ELF-1 (cell line): ENCODE results near the gene VMO1.
"Not testable (repeated sequence)": the region's sequence is repeated elsewhere in the genome, so short reads cannot be mapped to it uniquely, and the experiment has no call there.

Experiments used
- DNase-seq: peaks from one replicate; pipeline ENCODE4 v3.0.0-alpha.2; 2016; ENCODE audit warnings: low read depth, low spot score

Gene VMO1, protein sequence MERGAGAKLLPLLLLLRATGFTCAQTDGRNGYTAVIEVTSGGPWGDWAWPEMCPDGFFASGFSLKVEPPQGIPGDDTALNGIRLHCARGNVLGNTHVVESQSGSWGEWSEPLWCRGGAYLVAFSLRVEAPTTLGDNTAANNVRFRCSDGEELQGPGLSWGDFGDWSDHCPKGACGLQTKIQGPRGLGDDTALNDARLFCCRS

DNA sequence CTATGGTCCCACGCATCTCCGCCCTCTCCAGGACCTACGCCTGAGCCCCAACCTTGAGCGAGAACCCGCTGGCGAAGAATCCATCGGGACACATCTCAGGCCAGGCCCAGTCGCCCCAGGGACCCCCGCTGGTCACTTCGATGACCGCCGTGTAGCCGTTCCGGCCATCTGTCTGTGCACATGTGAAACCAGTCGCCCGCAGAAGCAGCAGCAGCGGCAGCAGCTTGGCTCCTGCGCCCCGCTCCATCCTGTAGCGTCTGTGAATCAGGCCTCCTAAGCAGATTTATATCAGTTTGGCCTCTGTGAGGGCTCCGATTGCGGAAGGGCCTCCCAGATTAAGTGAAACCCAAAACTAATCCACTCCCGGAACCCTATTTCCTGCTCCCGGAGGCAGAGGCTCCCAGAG lies at the start of gene VMO1:
Gene VMO1 (minus strand): TSS at position 259 of the 406 bp plus-strand sequence. CDS start 12 bp downstream, at position 247.
- peak; percentile 37 for DNase-seq

DNA sequence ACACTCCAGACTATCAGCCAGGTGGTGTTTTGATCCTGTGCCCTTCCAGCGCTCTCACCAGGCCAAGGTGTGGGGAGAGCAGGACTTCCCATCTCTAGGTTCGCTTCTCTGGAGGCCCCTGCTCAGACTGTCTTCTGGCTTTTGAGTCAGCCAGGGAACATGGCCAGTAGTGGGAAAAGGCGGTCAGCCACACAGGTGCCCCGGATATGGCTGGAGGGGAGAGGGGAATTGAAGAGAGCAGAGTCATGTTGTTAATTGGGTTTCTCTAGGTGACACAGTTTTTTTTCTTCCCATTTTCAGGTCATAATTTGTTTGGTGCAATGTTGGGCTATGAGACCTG lies 48.5 kb upstream of the VMO1 start:
- no peak for DNase-seq

DNA sequence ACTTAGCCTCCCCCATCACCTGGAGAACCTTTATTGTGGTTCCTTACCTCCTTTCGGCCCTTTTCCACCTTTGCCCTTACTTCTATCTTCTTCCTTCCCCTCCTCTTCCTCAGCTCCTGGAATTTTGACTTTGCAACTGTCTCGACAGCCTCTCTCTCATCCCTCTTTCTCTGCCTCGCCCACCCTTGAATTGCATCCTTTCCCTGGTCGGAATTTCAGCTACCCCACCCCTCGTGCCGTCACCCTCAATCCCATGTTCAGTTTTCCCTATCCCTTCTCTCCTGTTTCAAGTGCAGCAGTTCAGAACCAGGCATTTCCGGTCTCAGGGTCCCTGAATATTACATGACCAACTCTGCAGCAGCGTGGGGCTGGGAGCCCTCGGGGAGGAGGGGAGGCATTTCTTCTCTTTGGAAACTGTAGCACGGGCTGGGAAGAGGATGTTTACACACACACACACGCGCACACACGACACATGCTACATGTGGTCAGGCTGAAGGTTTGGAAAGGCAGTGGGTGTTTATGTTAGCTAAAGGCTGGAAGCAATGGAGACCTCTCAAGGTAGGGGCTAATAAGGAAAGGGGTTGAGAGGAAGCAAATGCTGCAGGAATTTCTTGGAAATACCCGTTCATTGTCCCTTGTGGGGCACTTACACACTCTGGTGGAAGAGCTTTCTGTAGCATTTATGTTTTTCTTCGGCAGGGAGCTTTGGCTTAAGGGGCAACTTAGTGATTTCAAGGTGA lies 47.9 kb upstream of the VMO1 start:
- peak; percentile 45 for DNase-seq

DNA sequence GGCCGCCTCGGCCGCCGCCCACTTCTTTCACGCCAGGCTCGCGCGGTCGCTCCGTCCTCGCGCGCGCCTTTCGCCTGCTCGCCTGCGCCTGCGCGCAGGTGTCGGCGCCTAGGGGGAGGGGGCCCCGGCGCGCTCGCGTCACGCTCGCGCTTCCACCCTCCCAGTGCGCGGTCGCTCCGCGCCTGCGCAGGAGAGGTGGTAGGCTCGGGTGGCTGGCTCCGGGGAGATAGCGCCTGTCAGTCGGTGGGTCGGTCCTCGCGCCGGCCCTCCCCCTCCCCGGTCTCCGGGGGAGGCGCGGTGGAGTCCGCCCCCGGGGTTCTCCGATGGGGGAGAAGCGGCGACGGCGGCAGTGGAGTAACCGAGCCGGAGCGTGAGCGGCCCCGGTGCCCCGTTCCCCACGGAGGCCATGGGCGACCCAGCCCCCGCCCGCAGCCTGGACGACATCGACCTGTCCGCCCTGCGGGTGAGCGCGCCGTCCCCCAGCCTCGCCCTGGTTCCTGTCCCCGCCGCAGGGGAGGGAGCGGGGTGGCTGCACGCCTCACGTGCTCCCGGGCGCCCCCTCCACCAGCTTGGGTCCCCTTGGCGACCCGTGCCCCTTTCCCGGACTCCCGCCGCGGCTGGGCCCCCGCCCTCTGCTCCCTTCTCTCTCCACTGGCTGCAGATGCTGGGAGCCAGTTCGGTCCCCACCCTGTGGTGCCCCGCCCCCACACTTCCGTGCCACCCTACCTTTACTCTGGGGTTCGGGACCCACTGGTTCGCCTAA lies 47.2 kb upstream of the VMO1 start, which contains the start of gene MINK1:
Gene MINK1 (plus strand): TSS at position 163 of the 763 bp plus-strand sequence. CDS start 244 bp downstream, at position 407.
- peak; percentile 93 for DNase-seq

DNA sequence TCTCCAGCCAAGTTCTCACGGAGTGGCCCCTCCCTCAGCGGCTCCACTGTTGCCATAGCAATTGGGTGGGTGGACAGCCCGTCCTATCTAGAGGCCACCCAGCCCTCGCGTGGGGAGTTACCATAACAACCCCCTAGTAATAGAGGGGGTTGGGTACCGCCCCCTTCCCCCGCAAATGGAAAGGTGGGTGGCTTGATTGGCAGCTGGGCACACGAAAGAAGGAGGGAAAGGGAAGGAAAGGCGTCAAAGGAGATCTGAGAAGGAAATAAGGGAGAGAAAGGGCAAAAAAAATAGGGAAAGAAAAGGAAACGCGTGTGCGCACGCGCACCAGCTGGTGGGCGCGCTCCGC lies 46.6 kb upstream of the VMO1 start:
- not testable (repeated sequence) for DNase-seq

DNA sequence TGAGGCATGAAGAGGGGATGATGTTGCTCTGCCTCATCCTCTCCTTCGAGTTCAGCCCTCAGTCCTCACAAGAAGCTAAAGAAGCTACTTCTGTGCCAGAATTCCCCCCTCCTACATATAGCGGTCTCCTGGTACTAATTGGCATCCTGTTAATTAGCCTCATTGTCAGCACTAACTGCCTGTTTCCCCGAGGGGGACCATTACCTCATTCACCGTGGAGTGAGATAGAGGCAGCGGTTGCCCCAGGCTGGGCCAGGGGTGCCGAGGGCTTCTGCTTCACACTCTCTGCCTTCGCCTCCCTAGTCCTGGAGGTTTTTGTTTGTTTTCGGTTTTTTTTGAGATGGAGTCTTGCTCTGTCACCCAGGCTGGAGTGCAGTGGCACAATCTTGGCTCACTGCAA lies 41.2 kb upstream of the VMO1 start:
- DNase-seq, result peak; percentile 78

DNA sequence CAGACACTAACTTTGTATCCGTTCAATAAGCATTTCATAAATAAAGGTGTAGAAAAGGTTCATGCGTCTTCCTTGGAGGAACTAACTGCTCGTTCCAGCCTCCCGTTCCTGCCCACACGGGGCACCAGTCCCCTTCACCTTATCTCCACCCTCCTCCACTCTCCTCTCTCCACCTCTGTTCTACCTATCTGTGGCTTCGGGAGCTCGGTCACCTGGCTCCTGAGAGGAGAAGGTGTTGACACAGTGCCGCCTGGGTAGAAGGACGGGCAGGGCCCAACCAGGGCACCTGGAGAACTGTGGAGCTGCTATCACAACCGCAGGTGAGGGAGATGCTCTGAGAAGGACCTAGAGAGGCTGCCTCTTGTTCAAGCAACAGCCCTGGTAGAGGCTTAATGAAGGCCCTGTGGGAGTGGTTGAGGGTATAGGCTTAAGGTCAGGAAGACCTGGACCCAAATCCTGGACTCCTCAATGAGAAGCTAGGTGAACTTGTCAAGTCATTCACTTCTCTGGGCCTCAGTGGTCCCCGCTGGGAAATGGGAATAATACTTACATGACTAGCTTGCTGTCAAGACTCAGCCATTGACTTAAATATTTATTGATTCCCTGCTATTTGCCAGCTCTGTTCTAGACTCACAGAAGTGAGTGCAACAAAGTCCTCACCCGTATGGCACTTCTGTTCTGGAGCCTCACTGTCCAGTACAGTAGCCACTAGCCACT lies 37.4 kb upstream of the VMO1 start:
- DNase-seq, result no peak

DNA sequence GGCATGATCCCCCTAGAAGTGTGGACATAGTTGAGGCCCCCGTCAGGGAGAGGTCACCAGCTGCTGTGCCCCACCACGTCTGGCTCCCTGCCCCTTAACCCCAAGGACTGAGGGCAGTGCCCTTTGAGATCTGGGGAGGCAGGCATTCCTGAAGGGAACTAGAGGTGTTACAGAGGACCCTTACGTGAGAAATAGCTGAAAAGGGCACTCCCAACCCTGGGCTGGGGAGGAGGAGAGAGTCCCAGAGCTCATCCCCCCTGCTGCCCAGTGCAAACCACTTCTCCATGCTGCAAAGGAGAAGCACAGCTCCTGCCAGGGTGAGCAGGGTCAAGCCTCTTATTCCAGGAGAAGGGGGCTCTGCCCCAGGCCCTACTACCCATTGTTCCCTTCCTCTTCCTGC lies 36.7 kb upstream of the VMO1 start:
- no peak for DNase-seq

DNA sequence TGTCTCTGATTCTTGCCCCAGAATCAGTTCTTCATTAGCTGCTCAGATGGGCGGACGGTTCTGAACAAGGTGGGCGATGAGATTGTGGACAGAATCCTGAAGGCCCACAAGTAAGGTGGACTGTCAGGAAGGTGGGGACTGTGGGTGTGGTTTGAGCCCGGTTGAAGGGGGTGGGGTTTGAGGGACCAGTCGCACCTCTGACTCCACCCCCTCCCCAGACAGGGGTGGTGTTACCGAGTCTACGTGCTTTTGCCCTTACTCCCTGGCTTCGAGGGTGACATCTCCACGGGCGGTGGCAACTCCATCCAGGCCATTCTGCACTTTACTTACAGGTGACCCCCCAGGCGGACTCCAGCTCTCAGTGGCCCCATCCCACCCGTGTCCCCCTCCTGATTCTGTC lies 32.1 kb upstream of the VMO1 start:
- DNase-seq, result peak; percentile 19

DNA sequence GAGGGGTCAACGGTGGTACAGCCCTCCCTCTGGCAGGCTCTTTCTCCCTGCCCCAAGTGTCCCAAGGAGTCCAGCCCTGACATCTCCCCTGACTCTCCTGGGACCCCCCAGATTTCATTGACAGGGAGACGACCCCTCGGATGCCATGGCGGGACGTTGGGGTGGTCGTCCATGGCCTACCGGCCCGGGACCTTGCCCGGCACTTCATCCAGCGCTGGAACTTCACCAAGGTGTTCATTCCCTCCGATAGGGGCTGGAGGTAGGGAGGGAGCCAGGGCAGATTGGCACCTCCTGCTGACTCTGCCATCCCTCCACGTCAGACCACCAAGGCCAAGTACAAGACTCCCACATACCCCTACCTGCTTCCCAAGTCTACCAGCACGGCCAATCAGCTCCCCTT lies 30.7 kb upstream of the VMO1 start:
- DNase-seq, result no peak

DNA sequence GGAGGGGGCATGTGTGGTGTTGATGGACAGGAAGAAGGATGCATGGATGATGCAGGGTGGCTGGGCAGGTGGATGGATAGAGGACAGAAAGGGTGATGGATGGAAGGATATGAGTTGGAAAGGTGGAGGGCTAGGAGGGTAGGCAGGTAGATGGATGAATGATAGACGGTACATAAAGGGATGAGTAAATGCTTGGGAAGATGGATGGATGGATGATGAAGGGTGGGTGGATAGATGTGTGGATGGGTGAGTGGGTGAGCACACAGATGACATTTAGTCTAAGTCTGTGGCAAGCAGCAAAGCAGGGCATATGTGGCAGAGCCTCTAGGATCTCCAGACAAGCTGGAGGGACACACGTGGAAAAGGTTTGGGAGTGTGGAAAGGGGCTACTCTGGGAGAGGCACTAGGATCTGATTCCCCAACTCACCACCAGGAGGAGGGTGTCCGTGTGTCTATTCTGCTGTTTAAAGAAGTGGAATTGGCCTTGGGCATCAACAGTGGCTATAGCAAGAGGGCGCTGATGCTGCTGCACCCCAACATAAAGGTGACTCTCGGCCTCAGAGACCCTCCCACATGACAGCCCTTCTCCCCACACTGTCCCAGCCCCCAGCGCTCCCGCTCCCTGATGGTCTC lies 29.0 kb upstream of the VMO1 start:
- no peak for DNase-seq

DNA sequence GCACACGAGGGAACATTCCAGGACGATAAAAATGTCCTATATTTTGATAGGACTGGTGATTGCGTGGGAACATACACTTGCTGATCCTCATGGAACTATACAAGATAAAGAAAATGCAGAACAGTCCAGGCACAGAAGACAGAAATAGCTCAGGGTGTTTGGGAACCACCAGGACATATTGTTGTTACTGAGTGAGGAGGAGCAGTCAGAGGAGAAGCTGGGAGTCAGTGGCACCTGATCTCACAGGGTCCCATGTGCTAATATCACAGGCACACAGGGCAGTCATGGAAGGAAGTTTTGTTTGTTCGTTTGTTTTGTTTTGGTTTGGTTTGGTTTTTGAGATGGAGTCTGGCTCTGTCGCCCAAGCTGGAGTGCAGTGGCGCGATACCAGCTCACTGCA lies 26.5 kb upstream of the VMO1 start:
- no peak for DNase-seq

DNA sequence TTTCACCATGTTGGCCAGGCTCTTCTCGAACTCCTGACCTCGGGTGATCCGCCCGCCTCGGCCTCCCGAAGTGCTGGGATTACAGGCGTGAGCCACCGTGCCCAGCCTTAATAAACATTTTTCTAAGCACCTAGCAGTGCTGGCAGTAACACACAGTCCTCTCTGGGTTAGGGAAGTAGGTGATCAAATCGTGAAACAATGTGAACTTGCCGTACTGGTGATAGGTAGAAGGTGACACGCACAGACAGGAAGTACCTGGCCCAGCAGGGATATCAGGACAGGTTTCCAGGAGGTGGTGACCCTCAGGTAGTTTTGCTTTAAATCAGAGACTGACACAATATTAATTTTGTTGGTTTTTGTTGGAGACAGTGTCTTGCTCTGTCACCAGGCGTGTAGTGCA lies 25.3 kb upstream of the VMO1 start:
- no peak for DNase-seq

DNA sequence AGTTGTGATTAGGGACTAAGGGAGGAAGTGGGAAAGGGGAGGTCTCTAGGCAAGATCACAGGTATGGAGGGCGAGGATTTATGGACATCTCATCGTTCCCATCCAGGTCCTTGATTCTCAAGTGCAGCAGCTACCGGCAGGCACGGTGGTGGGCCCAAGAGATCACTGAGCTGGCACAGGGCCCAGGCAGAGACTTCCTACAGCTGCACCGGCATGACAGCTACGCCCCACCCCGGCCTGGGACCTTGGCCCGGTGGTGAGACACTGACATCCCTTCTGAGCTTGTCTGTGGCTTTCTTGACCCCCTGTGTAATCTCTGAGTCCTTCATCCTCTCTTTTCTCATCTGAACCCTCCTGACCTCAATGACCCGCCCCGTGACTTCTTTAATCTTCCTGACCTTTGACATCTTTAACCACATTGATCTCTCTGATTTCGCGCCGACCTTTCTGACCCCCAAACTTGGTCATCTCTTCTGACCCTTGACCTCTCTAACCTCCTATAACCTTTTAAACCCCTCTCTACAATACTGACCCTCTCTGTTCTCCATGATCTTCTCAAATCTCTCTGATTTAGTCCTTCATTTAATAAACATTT lies 24.6 kb upstream of the VMO1 start:
- no peak for DNase-seq

DNA sequence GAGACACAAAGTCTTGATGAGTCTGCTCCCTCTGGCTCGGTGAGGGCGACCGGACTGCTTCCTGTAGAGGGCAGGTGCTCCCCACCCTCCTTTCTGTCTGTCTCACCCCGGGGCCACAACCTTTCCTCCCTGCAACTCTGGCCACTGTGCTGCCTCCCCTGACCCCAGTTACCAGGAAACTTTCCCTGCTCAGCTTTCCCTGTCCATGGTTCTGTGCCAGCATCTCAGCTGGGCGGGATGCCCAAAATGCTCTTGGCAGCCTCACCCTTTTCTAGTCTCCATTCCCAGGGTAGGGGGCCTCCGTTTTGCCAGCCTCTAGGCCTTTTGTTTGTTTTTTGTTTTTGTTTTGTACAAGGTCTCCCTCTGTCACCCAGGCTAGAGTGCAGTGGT lies 22.2 kb upstream of the VMO1 start:
- DNase-seq, result peak; percentile 12

DNA sequence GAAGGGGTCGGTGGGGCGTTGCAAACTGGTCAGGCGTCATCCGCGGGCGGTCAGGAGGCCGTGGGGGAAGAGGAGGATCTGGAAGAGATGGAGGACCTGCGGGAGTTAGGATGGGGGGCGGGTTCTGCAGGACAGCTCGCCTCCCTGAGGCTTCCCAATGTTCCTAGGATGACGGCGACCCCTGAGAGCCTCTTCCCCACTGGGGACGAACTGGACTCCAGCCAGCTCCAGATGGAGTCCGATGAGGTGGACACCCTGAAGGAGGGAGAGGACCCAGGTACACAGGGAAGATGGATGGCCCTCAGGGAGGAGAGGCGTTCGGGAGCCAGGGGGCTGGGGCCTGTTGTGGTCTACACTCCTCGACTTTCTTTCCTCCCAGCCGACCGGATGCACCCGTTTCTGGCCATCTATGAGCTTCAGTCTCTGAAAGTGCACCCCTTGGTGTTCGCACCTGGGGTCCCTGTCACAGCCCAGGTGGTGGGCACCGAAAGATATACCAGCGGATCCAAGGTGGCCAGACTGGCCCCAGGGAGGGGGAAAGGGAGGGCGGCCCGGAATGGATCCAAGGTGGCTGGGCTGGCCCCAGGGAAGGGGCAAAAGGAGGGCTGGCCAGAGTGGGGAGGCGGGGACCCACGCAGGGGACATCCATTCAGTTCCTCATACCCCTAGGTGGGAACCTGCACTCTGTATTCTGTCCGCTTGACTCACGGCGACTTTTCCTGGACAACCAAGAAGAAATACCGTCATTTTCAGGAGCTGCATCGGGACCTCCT lies 21.6 kb upstream of the VMO1 start:
- DNase-seq, result peak; percentile 20

DNA sequence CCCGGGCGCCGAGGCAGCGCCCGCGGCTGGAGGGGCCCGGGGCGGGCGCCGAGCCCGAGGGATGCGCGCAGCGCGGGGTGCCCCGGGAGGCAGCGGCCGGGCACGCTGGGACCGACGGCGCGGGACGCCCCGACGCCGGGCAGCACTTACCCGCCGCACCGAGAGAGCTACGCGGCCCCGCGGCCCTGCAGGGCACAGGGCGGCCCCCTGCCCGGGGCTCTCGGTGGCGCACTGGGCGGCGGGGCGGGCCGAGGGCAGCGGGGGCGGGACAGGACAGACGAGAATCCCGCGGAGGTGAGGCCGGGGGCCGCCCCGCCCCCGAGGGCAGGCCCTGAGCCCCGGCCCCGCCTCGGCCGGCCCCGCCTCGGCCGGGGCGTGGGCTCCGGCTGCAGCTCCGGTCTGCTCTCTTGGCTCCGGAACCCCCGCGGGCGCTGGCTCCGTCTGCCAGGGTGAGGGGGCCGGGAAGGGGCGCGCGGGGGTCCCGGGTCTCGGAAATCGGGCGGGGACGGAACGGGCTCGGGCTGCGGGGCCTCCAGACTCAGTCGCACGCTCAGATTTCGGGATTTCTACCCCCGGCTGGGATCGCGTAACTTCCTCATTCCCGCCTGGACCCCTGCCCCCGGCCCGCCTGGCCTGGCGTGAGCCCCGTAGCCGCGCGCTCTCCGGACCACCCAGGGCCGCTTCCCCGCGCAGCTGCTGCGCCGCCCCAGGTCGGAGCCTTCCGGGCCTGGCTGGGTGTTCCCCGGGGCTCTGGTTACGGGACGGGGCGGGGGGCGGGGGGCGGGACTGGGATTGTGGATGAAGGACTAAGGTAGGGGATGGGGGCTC lies 20.8 kb upstream of the VMO1 start, which contains the start of gene PLD2:
Gene PLD2 (plus strand): TSS at position 376 of the 828 bp plus-strand sequence. CDS start 621 bp downstream, outside the sequence.
- peak; percentile 53 for DNase-seq

DNA sequence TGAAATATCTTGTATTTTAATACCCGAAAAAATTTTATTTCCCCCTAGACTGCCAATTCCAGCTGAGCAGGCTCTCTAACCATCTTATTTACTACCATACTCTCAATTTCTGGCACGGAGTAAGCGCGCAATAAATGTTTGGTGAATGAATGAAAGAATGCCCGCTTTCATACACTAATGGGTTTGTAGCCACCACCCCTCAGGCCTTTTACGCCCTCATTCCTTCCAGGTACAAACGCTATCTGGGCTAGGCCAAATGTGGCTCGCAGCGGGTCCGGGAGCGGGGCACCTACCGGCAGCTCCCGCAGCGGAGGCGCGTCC lies 20.3 kb upstream of the VMO1 start:
- DNase-seq, result peak; percentile 27

DNA sequence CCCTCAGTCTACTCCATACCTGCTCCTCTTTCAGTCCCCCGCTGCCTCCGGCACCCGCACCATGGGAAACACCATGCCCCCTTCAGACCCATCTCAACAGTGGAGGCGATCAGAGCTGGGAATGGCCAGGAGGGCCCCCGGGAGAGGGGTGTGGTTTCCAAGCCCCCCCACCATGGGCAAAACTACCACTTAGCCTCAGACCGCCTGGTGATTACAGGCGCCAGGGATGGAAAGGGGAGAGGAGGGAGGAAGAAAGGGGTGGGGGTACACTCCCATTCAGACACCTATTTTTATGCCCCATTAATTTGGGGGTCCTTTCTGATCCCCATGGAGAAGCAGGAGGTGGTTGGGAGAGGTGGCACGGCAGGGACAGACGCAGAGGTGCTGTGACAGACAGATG lies 16.1 kb upstream of the VMO1 start, which contains the start of gene C17orf114:
Gene C17orf114 (minus strand): TSS at position 101 of the 400 bp plus-strand sequence.
- DNase-seq, result no peak
